Nephron progenitor cell (in vitro differentiated cells): Measurements from ENCODE around the gene RPL32.

ENCODE experiments used
- DNase-seq: peaks from one replicate; pipeline ENCODE4 v3.0.0; 2021
- H3K27ac Mint-ChIP-seq: 2 replicates; pipeline ENCODE4 v1.8.0; 2021; ENCODE audit warnings: mild to moderate bottlenecking, moderate library complexity, mixed read lengths
- H3K27me3 Mint-ChIP-seq: 2 replicates; pipeline ENCODE4 v1.8.0; 2021; ENCODE audit warnings: mild to moderate bottlenecking, low read depth, mixed read lengths; ENCODE audit not compliant: poor library complexity
- H3K36me3 Mint-ChIP-seq: 2 replicates; pipeline ENCODE4 v1.8.0; 2021; ENCODE audit warnings: low read depth, mixed read lengths
- H3K4me1 Mint-ChIP-seq: 2 replicates; pipeline ENCODE4 v1.8.0; 2021; ENCODE audit warnings: mixed read lengths
- H3K4me3 Mint-ChIP-seq: 2 replicates; pipeline ENCODE4 v1.8.0; 2021; ENCODE audit warnings: mild to moderate bottlenecking, moderate library complexity, mixed read lengths
- H3K9me3 Mint-ChIP-seq: 2 replicates; pipeline ENCODE4 v1.8.0; 2021; ENCODE audit warnings: mild to moderate bottlenecking, moderate library complexity, mixed read lengths
- TF ChIP-seq, protein P1 (sequence below): fragments of 200-600 bp; sonication (generic); IDR thresholded peaks from 2 replicates; pipeline ENCODE4 v1.5.0; 2021; ENCODE audit warnings: antibody characterized with exemption

Gene RPL32

DNA sequence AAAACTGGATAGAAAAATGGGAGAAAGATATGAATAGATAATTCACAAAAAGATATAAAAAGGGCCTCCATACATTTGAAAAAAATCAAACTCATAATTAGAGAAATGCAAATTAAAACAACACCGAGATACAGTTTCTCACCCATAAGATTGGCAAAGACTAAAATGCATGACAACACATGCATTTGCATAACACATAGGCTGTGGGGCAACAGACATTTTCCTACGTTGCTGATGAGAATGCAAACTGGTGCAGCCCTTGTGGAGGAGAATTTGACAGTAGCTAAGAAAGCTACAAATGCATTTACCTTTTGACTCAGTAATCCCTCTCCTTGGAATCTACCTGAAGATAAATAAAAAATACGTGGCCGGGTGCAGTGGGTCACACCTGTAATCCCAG is 56.3 kb downstream of the RPL32 start:
- H3K36me3 Mint-ChIP-seq: no peaks in the 10 kb centered on the region
- H3K4me1 Mint-ChIP-seq: peaks cover 9% of the 10 kb centered on the region
- TF ChIP-seq, protein P1, sequence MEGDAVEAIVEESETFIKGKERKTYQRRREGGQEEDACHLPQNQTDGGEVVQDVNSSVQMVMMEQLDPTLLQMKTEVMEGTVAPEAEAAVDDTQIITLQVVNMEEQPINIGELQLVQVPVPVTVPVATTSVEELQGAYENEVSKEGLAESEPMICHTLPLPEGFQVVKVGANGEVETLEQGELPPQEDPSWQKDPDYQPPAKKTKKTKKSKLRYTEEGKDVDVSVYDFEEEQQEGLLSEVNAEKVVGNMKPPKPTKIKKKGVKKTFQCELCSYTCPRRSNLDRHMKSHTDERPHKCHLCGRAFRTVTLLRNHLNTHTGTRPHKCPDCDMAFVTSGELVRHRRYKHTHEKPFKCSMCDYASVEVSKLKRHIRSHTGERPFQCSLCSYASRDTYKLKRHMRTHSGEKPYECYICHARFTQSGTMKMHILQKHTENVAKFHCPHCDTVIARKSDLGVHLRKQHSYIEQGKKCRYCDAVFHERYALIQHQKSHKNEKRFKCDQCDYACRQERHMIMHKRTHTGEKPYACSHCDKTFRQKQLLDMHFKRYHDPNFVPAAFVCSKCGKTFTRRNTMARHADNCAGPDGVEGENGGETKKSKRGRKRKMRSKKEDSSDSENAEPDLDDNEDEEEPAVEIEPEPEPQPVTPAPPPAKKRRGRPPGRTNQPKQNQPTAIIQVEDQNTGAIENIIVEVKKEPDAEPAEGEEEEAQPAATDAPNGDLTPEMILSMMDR: no peak
- peaks cover 54% of the 10 kb centered on the region for H3K27me3 Mint-ChIP-seq
- peaks cover 14% of the 10 kb centered on the region for H3K9me3 Mint-ChIP-seq
- no peak for DNase-seq
- no peak overlapping the region for H3K4me3 Mint-ChIP-seq
- H3K27ac Mint-ChIP-seq: no peak overlapping the region
